HG02798 (cell line): ENCODE measurements around the gene EIF2AK2.
A peak's percentile ranks its signal among the peaks of the same experiment; 100 is the strongest.

ENCODE experiments used
- ATAC-seq: cut with Tn5 transposase; IDR thresholded peaks from one replicate; pipeline ENCODE4 v1.9.1; 2021; ENCODE audit warnings: mild to moderate bottlenecking; ENCODE audit not compliant: unreplicated experiment, poor library complexity

Gene EIF2AK2

DNA sequence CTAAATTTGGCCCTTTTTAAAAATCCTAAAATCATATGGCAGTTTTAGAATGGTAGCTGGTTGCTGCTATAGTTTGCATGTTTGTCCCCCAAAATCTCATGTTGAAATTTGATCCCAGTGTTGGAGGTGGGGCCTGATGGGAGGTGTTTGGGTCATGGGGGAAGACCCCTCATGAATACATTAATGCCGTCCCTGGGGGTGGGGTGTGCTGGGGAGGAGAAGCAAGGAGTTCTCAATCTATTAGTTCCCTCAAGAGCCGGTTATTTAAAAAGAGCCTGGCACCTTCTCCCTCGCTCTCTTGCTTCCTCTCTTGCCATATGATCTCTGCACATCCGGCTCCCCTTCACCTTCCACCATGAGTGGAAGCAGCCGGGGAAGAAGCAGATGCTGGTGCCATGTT, 51.6 kb downstream of the EIF2AK2 start:
- no peak for ATAC-seq

DNA sequence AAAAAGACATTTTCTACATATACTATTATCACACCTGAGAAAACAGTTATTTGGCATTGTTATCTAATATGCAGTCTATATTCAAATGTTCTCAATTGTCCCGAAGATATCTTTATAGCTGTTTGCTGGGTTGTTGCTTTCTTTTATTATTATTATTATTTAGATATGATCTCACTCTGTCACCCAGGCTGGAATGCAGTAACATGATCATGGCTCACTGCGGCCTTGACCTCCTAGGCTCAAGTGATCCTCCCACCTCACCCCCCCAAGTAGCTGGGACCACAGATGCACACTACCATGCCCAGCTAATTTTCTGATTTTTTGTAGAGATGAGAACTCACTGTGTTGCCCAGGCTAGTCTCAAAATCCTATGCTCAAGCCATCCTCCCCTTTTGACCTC, 52.6 kb downstream of the EIF2AK2 start:
- ATAC-seq: no peak

DNA sequence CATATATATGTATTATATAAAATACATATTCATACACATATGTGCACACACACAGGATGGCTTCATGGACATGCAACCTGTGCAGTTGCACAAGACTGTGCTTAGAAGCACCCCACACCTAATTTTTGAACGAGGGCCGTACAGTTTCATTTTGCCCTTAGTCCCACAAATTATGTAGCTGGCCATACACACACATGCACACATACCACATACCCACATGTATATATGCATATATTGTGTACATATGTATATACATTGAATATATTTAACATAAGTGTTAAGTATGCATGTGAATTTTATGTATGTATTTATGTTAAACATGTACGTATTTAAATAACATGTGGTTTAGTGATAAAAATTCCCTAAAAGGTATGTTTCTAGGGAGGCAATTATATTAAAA, 54.2 kb downstream of the EIF2AK2 start:
- ATAC-seq: no peak

DNA sequence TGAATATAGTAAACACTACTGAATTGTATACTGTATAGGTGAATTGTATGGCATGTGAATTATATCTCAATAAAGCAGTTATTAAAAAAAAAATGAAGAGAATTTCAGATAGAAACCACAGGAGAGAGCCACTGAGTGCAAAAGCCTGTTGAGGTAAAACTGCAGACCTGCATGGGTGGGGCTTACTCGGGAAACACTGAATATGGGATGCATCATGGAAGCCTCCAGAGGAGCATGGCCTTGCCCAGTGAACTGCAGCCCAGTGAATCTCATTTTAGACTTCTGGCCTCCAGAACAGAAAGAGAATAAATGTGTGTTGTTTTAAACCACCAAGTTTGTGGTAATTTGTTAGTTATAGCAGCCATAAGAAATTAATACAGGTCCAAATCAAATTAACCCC, 56.7 kb downstream of the EIF2AK2 start:
- no peak for ATAC-seq

DNA sequence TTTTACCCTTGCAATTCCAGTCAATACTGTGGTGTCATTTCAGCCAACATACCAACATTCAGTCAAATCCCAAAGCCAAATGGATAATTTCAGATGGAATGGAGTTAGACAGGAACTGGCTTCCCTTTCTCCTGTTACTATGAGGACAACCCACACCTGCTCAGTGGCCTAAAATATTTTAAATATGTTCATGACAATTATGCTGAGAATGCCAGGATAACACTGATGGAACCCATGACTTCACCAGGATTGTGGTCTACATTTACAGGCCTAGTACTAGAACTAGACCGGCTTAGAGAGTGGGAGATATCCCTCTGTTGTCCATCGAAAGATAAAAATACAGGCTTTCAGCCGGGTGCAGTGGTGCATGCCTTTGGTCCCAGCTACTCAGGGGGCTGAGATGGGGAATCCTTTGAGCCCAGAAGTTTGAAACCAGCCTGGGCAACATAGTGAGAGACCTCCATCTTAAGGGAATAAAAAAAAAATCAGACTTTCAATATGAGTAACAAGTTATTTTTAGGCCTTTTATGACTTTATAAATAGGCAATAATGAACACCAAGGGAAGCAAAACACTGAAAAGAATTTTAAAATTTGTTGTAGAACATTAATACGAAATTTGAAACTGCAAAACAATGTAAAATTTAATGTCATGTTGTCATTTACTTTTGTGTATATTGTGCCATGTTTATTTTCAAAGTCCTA, 58.2 kb downstream of the EIF2AK2 start:
- ATAC-seq: no peak

DNA sequence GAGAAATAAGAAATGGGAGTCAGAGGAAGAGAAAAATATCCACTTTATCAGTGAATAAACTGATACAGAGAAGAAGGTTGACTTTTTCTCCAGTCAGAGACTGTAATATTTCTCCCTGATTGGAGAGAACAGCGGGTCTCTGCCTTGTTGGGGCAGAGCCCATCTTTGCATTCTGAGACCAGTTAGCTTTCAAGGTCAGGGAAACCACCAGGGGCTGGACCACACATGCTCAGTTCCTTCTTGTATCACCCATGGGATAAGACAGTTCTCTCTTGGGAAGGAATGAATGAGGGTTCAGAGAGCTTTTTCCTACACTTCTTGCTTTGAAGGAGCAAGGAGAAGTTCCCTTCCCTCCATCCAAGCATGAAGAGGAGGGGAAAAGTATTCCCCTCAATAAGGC, 60.2 kb downstream of the EIF2AK2 start:
- no peak for ATAC-seq

DNA sequence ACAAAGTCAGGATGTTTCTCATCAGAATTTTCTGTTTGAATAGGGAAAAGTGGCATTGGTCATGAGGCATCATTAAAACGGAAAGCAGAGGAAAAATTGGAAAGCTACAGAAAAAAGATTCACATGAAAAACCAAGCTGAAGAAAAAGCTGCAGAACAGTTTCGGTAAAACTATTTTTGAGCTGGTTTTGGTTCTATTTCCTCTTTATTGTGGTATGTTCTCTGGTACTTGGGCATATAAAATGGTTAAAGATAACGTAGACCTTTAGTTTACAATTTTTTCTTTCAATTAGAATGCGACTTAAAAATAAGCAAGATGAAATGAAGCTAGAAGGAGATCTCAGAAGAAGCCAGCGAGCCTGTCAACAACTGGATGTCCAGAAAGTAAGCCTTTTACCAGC, 64.9 kb downstream of the EIF2AK2 start:
- peak; percentile 50 for ATAC-seq

DNA sequence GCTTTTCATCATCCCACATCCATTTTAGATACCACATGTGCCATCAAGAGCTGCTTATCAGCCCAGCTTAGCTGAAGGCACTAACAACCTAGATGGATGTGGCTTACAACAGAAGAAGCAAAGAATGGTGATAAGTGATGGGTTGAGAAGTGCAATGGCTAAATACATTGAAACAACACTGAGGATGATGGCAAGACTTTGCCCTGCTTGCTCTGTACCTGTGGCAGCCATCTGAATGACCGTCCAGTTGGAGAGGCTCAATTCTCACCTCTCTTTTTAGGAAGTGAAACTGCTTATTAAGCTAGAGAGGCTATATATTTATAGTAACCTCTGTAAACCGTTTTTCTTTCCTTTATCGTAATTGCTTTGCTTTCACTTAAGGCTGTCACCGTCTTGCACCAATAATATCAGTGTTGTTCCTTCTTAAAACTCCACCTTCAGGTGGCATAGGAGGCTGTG, 66.7 kb downstream of the EIF2AK2 start:
- peak; percentile 86 for ATAC-seq

DNA sequence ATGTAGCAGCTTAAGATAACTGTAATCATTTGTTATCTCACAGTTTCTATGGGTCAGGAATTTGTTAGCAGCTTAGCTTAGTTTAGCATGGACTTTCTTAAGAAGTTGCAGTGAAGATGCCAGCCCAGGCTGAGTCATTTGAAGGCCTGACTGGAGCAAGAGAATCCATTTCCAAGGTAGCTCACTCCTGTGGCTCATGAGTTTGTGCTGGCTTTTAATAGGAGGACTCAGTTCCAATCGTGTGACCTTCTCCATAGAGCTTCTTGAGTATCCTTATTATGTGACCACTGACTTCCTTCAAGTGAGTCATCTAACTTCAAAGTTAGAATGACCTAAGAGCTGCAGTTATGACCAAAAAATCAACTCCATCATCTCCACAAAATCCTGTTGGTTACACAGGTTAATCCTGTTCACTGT, 71.0 kb downstream of the EIF2AK2 start:
- no peak for ATAC-seq

DNA sequence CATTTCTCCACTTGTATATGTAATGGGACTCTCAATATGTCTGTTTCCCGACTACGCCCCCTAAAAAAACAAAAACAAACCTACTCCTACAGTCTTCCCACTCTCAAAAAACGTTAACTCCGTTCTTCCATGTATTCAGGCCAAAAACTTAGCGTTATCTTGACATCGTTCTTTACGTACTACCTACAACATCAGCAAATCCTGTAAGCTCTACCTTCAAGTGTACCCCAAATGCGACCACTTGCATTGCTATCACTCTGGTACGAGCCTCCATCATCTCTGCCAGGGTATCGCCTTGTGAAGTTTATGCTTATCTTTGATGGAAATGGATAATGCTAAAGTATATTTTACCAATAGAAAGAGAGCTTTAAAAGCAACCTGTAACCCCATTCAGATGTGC, 72.0 kb downstream of the EIF2AK2 start:
- ATAC-seq: no peak

DNA sequence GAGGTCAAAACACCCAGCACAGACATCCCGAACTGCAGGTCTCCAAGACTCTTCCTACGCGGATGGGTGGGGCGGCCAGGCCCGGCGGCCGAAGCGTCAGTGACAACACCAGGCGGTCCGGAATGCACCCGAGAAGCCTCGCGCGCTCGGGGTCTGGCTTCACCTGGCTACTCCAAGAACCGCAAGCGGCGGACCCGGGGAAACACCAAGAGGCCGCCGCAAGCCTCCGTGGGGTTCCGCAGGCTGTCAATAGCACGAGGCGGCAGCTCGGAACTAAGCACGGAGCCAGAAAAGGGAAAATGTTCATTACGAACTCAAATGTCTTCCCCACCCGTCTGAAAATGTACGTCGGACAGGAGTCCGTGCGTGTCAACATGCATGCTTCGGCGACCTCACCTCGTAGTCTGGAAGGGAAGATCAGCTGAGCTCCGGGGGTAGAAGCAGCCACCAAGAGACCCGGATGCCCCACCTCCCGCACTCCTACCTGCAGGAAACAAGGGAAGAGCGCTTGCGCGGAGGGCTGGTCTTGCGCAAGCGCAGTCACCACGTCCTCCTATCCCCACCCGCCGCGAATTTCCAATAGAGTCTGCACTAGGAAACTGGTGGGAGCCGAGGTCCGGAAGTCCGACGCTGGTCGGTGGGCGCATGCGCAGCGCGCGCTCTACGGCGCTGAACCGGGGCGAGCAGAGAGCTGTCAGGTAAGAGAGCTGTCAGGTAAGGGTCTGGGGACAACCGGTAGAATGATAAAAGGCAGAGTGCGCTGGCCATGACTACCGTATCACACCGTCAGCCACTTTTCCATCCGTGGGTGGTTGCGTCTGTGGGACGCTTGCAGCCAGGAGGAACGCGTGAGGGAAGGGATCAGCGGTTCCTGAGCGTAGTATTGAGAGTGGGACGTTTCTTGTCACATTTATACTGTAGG, 72.6 kb downstream of the EIF2AK2 start, which contains the start of the genes GPATCH11 and HEATR5B:
TSS of gene GPATCH11 (plus strand) at position 646 of the 922 bp plus-strand sequence. CDS start 3,864 bp downstream, outside the sequence.
TSS of gene HEATR5B (minus strand) at position 500 of the 922 bp plus-strand sequence. CDS start 958 bp downstream, outside the sequence.
- ATAC-seq: peak; percentile 91

DNA sequence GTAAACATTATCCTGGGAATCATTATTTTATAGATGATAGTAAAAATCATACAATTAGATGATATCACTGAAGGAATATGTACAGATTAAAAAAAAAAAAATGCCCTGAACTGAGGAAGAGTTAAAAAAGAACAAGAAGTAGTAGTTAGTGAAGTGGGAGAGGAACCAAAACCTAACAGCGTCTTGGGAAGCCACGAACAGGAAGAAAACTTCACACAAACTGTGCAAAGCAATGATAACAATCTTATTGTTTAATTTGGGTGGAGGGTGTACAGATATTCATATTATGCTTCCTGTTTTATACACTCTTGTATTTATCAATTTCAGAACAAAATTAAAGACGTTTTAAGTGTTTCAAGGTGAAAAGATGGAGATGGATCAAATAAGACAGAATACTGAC, 76.1 kb downstream of the EIF2AK2 start:
- no peak for ATAC-seq

DNA sequence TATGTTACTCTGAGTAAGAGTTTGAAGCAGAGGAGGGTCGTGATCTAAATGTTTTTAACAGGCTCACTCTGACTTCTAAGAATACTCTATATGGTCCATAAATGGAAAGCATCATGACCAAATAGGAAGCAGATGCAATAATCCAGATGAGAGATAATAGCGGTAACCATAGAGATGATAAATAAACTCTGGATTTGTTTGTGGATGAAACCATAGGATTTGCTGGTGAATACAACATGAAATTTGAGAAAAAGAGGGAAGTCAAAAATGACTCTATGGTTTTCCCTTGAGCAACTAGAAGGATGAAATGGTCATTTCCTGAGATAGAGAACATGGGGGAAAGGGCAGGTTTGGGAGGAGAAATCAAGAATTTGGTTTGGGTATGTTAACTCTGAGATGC, 76.5 kb downstream of the EIF2AK2 start:
- no peak for ATAC-seq

DNA sequence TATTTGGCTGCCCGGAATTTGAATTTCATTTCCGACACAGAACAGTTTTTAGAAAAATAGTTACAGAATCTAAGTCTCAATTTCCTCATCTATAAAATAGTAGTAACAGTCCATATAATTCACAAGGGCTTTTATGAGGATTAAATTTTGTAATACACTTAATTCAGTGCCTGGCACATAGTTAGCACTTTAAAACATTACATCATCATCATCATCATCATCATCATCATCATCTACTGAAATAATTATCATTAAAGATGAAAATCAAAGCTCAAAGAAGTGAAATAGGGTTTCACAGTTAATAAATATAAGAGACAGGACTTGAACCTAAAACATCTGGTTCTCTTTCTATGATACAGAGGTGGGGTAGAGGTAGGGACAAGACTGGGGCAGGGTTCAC, 85.8 kb downstream of the EIF2AK2 start:
- ATAC-seq: no peak

DNA sequence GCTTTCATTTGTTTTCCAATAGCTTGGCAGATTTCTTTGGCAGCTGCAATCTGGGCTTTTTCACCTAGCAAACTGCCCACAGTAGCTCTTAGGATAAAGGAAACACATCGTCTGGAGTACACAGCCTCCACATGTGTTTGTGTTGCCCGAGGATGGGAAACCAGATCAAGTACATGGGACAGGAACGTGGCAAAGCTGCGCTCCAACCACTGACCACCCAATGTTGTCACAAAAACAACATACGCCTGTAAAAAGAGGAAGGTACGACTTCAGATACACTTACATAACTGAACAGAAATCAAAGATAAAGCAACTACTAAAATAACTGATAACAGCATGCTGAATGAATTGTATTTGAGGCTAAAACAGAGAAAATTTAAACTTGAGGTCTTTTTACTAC, 88.1 kb downstream of the EIF2AK2 start:
- no peak for ATAC-seq

DNA sequence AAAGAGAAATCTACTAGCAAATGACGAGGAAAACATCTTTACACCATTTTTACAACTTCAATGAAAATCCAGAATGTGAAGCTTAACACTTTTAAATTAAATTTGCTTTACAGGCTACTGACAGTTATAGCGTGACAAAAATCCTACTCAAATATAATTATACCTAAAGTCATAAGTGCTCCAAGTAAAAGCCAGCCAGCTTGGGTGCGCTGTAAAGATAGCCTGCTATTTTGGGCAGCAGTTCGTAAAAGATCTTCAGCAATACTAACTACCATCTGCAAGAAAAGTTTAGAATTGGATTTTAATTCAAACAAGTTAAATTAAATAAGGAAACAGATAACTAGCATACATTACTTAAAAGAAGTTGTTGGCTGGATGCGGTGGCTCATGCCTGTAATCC, 95.0 kb downstream of the EIF2AK2 start:
- ATAC-seq: no peak

DNA sequence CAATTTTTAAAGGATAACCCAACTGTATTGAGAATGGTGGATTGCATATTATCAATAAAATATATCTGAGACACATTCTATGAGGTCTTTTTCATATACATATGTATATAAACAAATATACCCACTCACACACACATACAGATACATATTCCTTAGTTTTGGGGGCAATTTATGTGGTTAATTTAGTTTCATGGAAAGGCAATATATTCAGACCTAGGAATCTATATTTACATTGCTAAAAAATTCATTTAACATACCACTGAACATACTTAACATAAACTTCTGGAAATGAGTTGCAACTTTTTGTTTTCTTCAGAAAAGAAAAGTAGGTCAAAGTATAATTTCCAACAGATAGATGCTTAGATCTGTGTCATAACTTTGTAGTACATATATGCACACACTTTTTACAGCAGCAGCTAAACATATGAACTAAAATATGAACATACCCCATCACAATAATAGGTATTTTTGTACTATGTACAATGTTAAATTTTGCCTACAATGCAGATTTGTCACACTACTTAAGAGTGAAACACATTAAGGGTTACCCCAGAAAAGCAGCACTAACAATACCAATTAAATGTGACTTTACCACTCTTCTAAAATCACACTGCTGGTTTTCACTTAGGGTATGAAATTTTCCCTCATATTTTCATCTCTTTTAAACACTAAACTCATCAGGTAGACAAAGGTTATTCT, 95.6 kb downstream of the EIF2AK2 start:
- ATAC-seq: no peak

DNA sequence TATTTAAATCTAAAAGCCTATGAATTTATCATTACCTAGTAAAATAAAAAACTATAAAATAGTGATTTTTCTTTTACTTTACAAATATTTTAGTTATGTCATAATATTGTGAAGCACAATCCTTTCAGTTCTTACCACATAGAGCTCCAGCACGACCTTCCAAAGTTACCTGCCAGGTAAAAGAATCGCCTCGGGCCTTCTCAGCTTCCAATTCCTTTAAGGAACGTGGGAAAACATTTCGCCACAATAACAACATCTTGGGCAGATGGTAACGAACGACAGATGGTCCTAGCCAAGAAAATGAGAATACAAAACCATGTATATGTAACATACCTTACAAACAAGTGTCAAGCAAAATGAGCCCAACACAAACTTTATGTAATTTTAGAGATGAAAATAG, 96.3 kb downstream of the EIF2AK2 start:
- no peak for ATAC-seq

DNA sequence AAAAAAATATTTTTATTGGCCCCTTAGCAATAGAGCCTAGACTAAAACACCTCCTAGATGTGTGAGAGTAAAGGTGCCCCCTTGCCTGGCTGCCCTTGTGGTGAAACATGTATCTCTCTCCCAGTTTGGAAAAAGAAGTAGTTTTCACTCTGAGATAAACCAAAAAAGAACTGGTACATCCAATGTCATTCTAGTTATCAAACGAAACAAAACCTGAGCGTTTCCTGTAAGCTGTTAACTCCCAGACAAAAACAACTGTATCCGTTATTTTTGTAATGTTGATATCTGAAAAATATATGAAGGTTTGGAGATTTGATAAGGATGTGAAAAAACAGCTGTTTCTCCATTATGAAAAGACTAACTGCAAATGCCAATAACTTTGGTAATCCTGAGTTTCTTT, 96.9 kb downstream of the EIF2AK2 start:
- no peak for ATAC-seq

DNA sequence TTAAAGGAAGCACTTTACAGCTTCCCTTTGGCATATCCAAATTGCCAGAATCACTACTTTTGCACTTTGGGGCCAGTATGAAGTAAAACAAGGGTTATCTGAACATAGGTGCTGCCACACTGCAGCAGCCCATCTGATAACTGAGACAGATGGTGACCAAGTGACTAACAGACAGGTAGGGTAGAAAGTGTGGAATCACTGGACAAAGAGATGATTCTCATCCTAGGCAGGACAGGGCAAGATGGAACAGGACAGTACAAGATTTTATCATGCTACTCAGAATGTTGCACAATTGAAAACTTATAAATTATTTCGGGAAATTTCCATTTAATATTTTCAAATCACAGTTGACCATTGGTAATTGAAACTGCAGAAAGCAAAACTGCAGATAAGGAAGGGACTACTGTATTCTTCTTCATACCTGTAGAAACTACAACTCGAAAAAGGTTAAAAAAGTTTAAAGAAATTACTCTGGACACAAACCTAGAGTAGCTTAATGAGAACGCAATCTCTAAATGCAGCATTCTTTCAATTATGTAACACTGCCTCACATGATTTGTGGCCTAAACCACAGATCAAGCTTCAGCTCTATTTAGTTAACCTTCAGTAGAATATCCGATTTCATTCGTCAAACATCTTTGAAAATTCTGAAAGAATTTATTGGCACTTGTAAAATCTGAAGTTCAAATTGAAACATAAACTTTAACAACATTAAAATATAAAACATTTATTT, 104.0 kb downstream of the EIF2AK2 start:
- ATAC-seq: no peak
